ENCODE data around the gene ANAPC2.
A peak's percentile ranks its signal among the peaks of the same experiment; 100 is the strongest.

The ANAPC2 gene

GRCh38 chr9:137223078-137223970 is 35.0 kb upstream of the ANAPC2 start:
- H3K27ac ChIP-seq, result peak overlapping the region; percentile 51
- TF ChIP-seq, protein P1, sequence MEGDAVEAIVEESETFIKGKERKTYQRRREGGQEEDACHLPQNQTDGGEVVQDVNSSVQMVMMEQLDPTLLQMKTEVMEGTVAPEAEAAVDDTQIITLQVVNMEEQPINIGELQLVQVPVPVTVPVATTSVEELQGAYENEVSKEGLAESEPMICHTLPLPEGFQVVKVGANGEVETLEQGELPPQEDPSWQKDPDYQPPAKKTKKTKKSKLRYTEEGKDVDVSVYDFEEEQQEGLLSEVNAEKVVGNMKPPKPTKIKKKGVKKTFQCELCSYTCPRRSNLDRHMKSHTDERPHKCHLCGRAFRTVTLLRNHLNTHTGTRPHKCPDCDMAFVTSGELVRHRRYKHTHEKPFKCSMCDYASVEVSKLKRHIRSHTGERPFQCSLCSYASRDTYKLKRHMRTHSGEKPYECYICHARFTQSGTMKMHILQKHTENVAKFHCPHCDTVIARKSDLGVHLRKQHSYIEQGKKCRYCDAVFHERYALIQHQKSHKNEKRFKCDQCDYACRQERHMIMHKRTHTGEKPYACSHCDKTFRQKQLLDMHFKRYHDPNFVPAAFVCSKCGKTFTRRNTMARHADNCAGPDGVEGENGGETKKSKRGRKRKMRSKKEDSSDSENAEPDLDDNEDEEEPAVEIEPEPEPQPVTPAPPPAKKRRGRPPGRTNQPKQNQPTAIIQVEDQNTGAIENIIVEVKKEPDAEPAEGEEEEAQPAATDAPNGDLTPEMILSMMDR (IDR thresholded peaks at IDR 0.05; ENCODE audit: low read depth, low read length), result no peak
- peak; percentile 93 for DNase-seq

DNA sequence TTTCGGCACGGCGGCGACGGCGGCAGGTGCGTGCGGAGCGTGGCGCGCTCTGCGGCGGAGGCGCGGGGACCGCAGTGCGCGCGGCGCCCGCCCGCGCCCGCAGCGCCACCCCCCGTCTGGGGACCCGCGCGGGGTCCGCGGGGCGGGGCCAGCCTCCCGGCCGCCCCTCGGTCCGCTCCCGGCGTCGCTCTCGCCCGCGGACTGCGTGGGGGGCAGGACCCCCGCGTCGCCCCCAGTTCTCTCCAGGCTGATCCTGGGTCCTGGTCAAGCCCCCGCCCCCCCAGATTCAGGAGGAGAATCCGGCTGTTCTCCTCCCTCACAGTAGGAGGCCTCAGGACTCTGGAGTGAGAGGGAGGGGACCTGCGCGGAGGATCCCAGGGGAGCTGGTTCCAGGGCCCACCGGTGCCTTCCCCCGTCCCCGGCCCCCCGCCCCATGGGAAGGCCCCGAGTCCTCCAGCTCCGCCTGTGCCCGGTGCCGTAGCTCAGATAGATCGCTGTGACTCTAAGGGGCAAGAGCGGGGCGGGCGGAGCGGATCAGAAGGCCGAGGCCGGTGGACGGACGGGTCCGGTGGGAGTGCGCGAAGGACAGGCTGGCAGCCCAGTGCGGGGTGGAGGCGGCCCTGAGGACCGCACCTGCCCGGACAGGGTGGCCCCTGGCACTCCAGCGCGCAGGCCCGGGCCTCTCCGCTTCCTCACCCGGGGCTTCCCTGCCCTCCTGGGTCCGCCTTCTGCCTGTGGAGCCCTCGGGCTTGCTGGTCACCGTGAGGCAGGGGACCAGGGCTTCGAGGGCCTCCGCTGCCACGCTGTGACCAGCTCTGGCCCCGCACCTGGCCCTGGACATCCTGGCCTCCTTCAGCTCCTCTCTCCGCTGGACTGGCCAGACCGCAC is 34.1 kb upstream of the ANAPC2 start, which contains the start of gene RNF208:
RNF208 (minus strand) TSS at position 51 of the 888 bp plus-strand sequence. CDS start 1,028 bp downstream, outside the sequence.
- DNase-seq, result peak; percentile 23
- H3K27ac ChIP-seq, result peak within 1 kb of the TSS; percentile 28; the same call in 1 of the 2 replicates

More at GRCh38 chr9:137223078-137223970, 35.0 kb upstream of the ANAPC2 start:
- H3K36me3 ChIP-seq, result no peaks in the 10 kb centered on the region
- no peaks in the 10 kb centered on the region for H3K9me3 ChIP-seq (ENCODE audit: severe bottlenecking)
- H3K27me3 ChIP-seq (ENCODE audit: insufficient read depth, low read depth, severe bottlenecking), result no peaks in the 10 kb centered on the region
- H3K4me3 ChIP-seq (ENCODE audit: low read depth, low read length), result peak overlapping the region; percentile 66

DNA sequence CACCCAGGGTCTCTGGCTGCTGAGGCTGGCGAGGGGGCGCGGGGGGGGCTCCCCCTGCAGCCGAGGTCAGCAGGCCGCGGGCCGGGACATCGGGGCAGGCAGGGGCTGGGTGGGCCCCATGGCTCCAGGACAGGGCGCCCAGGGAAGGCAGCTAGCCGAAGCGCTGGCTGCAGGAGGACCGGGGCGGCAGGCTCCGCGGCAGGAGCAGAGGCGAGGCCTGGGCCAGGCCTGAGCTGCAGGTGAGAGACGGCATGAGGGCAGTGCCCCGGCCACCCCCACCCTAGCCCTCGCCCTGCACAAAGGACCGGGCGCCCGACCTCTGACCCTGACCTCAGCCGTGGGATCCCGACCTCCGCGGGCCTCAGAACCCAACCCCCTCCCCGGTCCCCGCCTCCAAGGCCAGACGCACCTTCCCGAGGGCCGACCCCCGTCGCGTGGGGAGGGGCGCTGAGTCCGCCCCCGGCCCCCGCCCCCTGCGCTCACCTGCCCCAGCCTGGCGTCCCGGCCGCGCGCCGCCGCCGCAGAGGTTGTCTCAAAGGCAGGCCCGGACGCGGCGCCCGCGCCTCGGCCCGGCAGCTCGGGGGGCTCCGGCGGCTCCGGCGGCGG is 33.2 kb upstream of the ANAPC2 start:
- Histone ChIP-seq H3K27ac (no peak overlapping the region), H3K4me3 (ENCODE audit: low read depth, low read length) (peak overlapping the region; percentile 40), H3K27me3 (ENCODE audit: insufficient read depth, low read depth, severe bottlenecking) (no peaks in the 10 kb centered on the region), H3K36me3 (no peaks in the 10 kb centered on the region), H3K9me3 (ENCODE audit: severe bottlenecking) (no peaks in the 10 kb centered on the region)
- DNase-seq, result no peak
- TF ChIP-seq, protein P1 (IDR thresholded peaks at IDR 0.05; ENCODE audit: low read depth, low read length), result no peak

More for the DNA sequence above, 34.1 kb upstream of the ANAPC2 start, which contains the start of gene RNF208:
- TF ChIP-seq, protein P1 (IDR thresholded peaks at IDR 0.05; ENCODE audit: low read depth, low read length), result no peak
- peak within 1 kb of the TSS; percentile 49 for H3K4me3 ChIP-seq (ENCODE audit: low read depth, low read length)
- H3K27me3 ChIP-seq (ENCODE audit: insufficient read depth, low read depth, severe bottlenecking), result no peaks in the 10 kb centered on the region
- H3K9me3 ChIP-seq (ENCODE audit: severe bottlenecking), result no peaks in the 10 kb centered on the region
- no peaks in the 10 kb centered on the region for H3K36me3 ChIP-seq

DNA sequence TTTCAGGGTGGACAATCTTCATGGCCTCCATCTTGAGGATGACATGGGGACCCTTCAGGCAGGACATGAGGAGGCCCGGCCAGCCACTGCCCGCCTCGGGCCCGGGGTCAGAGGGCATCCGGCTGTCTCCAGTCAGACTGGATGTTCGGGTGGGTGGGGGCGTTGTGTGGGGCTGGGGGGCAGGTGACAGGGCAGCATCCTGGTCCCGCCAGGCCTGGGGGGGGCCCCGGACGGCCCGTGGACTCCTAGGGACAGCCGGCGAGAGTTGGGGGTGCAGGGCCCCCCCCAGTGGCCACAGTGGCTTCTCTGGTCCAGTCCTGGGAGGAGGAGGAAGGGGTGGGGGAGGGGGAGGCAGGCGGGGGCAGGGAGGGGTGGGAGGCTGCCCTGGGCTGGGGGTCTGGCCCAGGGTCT is 32.7 kb upstream of the ANAPC2 start:
- Histone ChIP-seq H3K4me3 (ENCODE audit: low read depth, low read length) (no peak overlapping the region; the same call in 1 of the 2 replicates), H3K27me3 (ENCODE audit: insufficient read depth, low read depth, severe bottlenecking) (no peaks in the 10 kb centered on the region), H3K27ac (no peak overlapping the region), H3K36me3 (no peaks in the 10 kb centered on the region), H3K9me3 (ENCODE audit: severe bottlenecking) (no peaks in the 10 kb centered on the region)
- no peak for DNase-seq
- TF ChIP-seq, protein P1 (IDR thresholded peaks at IDR 0.05; ENCODE audit: low read depth, low read length), result no peak

DNA sequence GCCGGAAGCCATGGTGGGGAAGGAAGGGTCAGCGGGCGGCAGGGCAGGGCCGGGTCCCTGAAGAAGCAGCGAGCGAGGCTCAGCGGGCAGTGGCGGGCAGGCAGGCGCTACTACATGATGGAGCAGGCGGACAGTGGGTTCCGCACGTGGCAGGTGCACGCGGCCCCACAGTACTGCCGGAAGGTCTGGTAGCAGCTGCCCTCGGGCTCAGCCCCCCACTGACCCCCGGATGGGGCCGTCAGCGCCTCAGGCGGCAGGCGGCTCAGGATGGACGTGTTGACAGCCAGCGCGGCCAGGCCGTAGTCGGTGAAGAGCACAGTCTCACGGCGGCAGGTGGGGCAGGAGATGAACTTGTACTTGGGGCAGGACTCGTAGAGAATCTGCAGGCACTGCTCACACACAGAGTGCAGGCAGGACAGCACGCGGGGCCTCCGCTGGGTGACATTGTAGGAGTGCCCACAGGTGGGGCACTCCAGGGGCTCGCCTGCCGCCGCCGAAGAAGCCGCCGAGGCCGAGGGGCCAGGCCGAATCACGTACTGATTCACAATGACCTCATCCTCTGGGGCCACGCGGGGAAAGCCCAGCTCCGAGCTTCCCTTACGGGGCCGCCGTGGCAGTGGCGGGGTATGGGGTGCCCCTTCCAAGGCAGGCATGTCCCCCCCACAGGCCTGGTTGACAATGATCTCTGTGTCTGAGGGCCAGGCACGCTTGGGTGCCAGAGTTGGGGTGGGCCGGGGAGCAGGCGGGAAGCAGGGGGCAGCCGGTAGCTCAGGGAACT is 32.1 kb upstream of the ANAPC2 start:
- no peak for DNase-seq
- Histone ChIP-seq H3K27ac (no peak overlapping the region), H3K36me3 (no peaks in the 10 kb centered on the region)

More for the DNA sequence above, 32.1 kb upstream of the ANAPC2 start:
- Histone ChIP-seq H3K4me3 (ENCODE audit: low read depth, low read length) (no peak overlapping the region), H3K27me3 (ENCODE audit: insufficient read depth, low read depth, severe bottlenecking) (no peaks in the 10 kb centered on the region), H3K9me3 (ENCODE audit: severe bottlenecking) (no peaks in the 10 kb centered on the region)
- TF ChIP-seq, protein P1 (IDR thresholded peaks at IDR 0.05; ENCODE audit: low read depth, low read length), result no peak
